IMR-90 (cell line): ENCODE results near the gene RPUSD1. TPM values are rescaled to one million over a fixed set of nuclear protein-coding genes. Genes with fewer than 3 reads are reported as not detected.

ENCODE experiments used
- ATAC-seq: fragments of 200-7000 bp; cut with Tn5 transposase; 2 replicates; pipeline ENCODE4 v1.9.1; 2020; ENCODE audit warnings: low read depth, mild to moderate bottlenecking, moderate library complexity
- BruUV-seq: library from RNA; stranded (reverse); fragments of 400-500 nt; replicated peaks from 2 replicates; lab custom pipeline; 2021; lab: Mats Ljungman, UMichigan
- CTCF ChIA-PET: fragments of 300-600 bp; formaldehyde crosslinking; extraction: SDS; loops from one replicate; lab custom pipeline; 2021; ENCODE audit warnings: antibody characterized with exemption; lab: Yijun Ruan, JAX
- POLR2A ChIA-PET: fragments of 300-600 bp; sonication (Branson Sonifier 250); formaldehyde crosslinking; loops from one replicate; lab custom pipeline; 2022; ENCODE audit warnings: antibody characterized with exemption; ENCODE audit not compliant: unreplicated experiment; lab: Charles Lee
- DNase-seq: peaks from one replicate; pipeline ENCODE4 v3.0.0; 2013
- H2AFZ ChIP-seq: replicated peaks from 2 replicates; pipeline ENCODE3; 2013; ENCODE audit warnings: low read length, mild to moderate bottlenecking; ENCODE audit not compliant: poor library complexity
- H2AK5ac ChIP-seq: 2 replicates; pipeline ENCODE4 v1.6.1; 2013; ENCODE audit warnings: low read depth, low read length, inconsistent platforms
- H2AK9ac ChIP-seq: replicated peaks from 2 replicates; pipeline ENCODE3; 2013; ENCODE audit warnings: mild to moderate bottlenecking, low read depth, low read length, moderate library complexity; ENCODE audit not compliant: poor library complexity
- H2BK120ac ChIP-seq: 2 replicates; pipeline ENCODE4 v1.6.1; 2013; ENCODE audit warnings: low read depth, low read length, inconsistent platforms
- H2BK15ac ChIP-seq: 3 replicates; pipeline ENCODE4 v1.6.1; 2013; ENCODE audit warnings: low read depth, low read length, inconsistent platforms
- H2BK20ac ChIP-seq: 2 replicates; pipeline ENCODE4 v1.6.1; 2013; ENCODE audit warnings: low read depth, mild to moderate bottlenecking, inconsistent platforms, low read length, moderate library complexity
- H2BK5ac ChIP-seq: 2 replicates; pipeline ENCODE4 v1.6.1; 2013; ENCODE audit warnings: mild to moderate bottlenecking, low read depth, low read length, inconsistent platforms; ENCODE audit not compliant: poor library complexity, severe bottlenecking
- H3K14ac ChIP-seq: replicated peaks from 2 replicates; pipeline ENCODE4 v1.6.1; 2013; ENCODE audit warnings: low read depth, low read length, inconsistent platforms
- H3K18ac ChIP-seq: 2 replicates; pipeline ENCODE4 v1.6.1; 2013; ENCODE audit warnings: low read depth, low read length, control low read depth
- H3K23ac ChIP-seq: 2 replicates; pipeline ENCODE4 v1.6.1; 2013; ENCODE audit warnings: low read depth, low read length, inconsistent platforms
- H3K27ac ChIP-seq: 2 replicates; pipeline ENCODE4 v1.5.1; 2013; ENCODE audit warnings: mild to moderate bottlenecking, control low read depth, low read length; ENCODE audit not compliant: insufficient read depth
- H3K27me3 ChIP-seq: 2 replicates; pipeline ENCODE4 v1.6.1; 2013; ENCODE audit warnings: low read length; ENCODE audit not compliant: control insufficient read depth, insufficient read depth
- H3K36me3 ChIP-seq: 2 replicates; pipeline ENCODE4 v1.6.1; 2013; ENCODE audit warnings: low read length, mixed read lengths; ENCODE audit not compliant: control insufficient read depth, insufficient read depth
- H3K4ac ChIP-seq: 2 replicates; pipeline ENCODE4 v1.6.1; 2013; ENCODE audit warnings: low read depth, low read length, inconsistent platforms
- H3K4me1 ChIP-seq: 2 replicates; pipeline ENCODE4 v1.6.1; 2013; ENCODE audit warnings: low read length, mixed read lengths; ENCODE audit not compliant: control insufficient read depth, insufficient read depth
- H3K4me2 ChIP-seq: 2 replicates; pipeline ENCODE4 v1.6.1; 2013; ENCODE audit warnings: low read depth, mild to moderate bottlenecking, control low read depth, low read length, moderate library complexity
- H3K4me3 ChIP-seq: 2 replicates; pipeline ENCODE4 v1.5.1; 2013; ENCODE audit warnings: low read depth, mild to moderate bottlenecking, control low read depth, low read length, moderate library complexity; ENCODE audit not compliant: insufficient read depth
- H3K56ac ChIP-seq: 2 replicates; pipeline ENCODE4 v1.6.1; 2013; ENCODE audit warnings: low read length, inconsistent platforms; ENCODE audit not compliant: insufficient read depth; ENCODE audit errors: extremely low read depth
- H3K79me1 ChIP-seq, 2 experiments: 2 replicates each; pipeline ENCODE4 v1.6.1; 2013; ENCODE audit warnings: low read length in 2 of 2, inconsistent platforms in 1 of 2, low read depth in 1 of 2
- H3K9ac ChIP-seq: 2 replicates; pipeline ENCODE4 v1.6.1; 2013; ENCODE audit warnings: low read depth, low read length, control low read depth
- H3K9me1 ChIP-seq: 2 replicates; pipeline ENCODE4 v1.6.1; 2013; ENCODE audit warnings: low read length, inconsistent platforms; ENCODE audit not compliant: insufficient read depth
- H3K9me3 ChIP-seq: 2 replicates; pipeline ENCODE4 v1.6.1; 2013; ENCODE audit warnings: low read length; ENCODE audit not compliant: control insufficient read depth, insufficient read depth
- H4K20me1 ChIP-seq: 2 replicates; pipeline ENCODE4 v1.6.1; 2013; ENCODE audit warnings: low read length, inconsistent platforms; ENCODE audit not compliant: insufficient read depth
- H4K5ac ChIP-seq: 2 replicates; pipeline ENCODE4 v1.6.1; 2013; ENCODE audit warnings: mild to moderate bottlenecking, low read depth, low read length, control low read depth
- H4K8ac ChIP-seq, 2 experiments: 2 replicates each; pipeline ENCODE4 v1.6.1; 2013; ENCODE audit warnings: low read depth in 2 of 2, low read length in 2 of 2, control low read depth in 1 of 2, inconsistent platforms in 1 of 2
- H4K91ac ChIP-seq: 2 replicates; pipeline ENCODE4 v1.6.1; 2013; ENCODE audit warnings: low read depth, low read length, inconsistent platforms; ENCODE audit not compliant: insufficient read depth
- BHLHE40 ChIP-seq: fragments of 150-350 bp; IDR thresholded peaks from 2 replicates; pipeline ENCODE4 v1.6.1; 2016; ENCODE audit warnings: mild to moderate bottlenecking, low read depth, low read length
- CEBPB ChIP-seq: IDR thresholded peaks from 2 replicates; pipeline ENCODE4 v1.6.1; 2012; ENCODE audit warnings: low read depth, low read length, improper control_type of control experiment
- CHD1 ChIP-seq: IDR thresholded peaks from 2 replicates; pipeline ENCODE4 v1.6.1; 2012; ENCODE audit warnings: low read depth, low read length, improper control_type of control experiment
- ELK1 ChIP-seq: fragments of 150-350 bp; IDR thresholded peaks from 2 replicates; pipeline ENCODE4 v1.6.1; 2016; ENCODE audit warnings: low read depth, mild to moderate bottlenecking, low read length, moderate library complexity, borderline replicate concordance
- FOS ChIP-seq: fragments of 150-350 bp; IDR thresholded peaks from 2 replicates; pipeline ENCODE4 v1.6.1; 2016; ENCODE audit warnings: low read depth, low read length
- MAFK ChIP-seq: IDR thresholded peaks from 2 replicates; pipeline ENCODE4 v1.6.1; 2012; ENCODE audit warnings: low read depth, low read length, improper control_type of control experiment
- MAZ ChIP-seq: IDR thresholded peaks from 2 replicates; pipeline ENCODE4 v1.6.1; 2012; ENCODE audit warnings: low read depth, mild to moderate bottlenecking, low read length, improper control_type of control experiment, moderate library complexity, borderline replicate concordance
- MXI1 ChIP-seq: IDR thresholded peaks from 2 replicates; pipeline ENCODE4 v1.6.1; 2012; ENCODE audit warnings: low read depth, mild to moderate bottlenecking, low read length, moderate library complexity, borderline replicate concordance
- NFE2L2 ChIP-seq: fragments of 150-350 bp; IDR thresholded peaks from 2 replicates; pipeline ENCODE4 v1.6.1; 2016; ENCODE audit warnings: low read depth, mild to moderate bottlenecking, low read length
- POLR2A ChIP-seq: IDR thresholded peaks from 2 replicates; pipeline ENCODE4 v1.6.1; 2012; ENCODE audit warnings: mild to moderate bottlenecking, low read depth, low read length
- RAD21 ChIP-seq: IDR thresholded peaks from 2 replicates; pipeline ENCODE4 v1.6.1; 2012; ENCODE audit warnings: low read length, improper control_type of control experiment
- RCOR1 ChIP-seq: IDR thresholded peaks from 2 replicates; pipeline ENCODE4 v1.6.1; 2012; ENCODE audit warnings: mild to moderate bottlenecking, low read length, improper control_type of control experiment; ENCODE audit not compliant: insufficient replicate concordance
- RFX5 ChIP-seq: IDR thresholded peaks from 2 replicates; pipeline ENCODE4 v1.8.0; 2012; ENCODE audit warnings: low read depth, mild to moderate bottlenecking, low read length, moderate library complexity
- SMC3 ChIP-seq: fragments of 150-350 bp; IDR thresholded peaks from 2 replicates; pipeline ENCODE4 v1.6.1; 2016; ENCODE audit warnings: low read depth, mild to moderate bottlenecking, antibody characterized with exemption, low read length, moderate library complexity
- USF2 ChIP-seq: fragments of 150-350 bp; IDR thresholded peaks from 2 replicates; pipeline ENCODE4 v1.6.1; 2017; ENCODE audit warnings: mild to moderate bottlenecking, antibody characterized with exemption, low read length, low read depth
- WGBS, 2 experiments: methylation state at CpG; one replicate each; pipeline versions ENCODE4 v1.1.5 to v1.1.7; 2013; ENCODE audit warnings: missing lambda C conversion rate in 2 of 2; ENCODE audit not compliant: insufficient read length in 1 of 2; ENCODE audit errors: extremely low coverage in 2 of 2; 5-methylcytosine and 5-hydroxymethylcytosine counted together
- dilution Hi-C: fragments of 300-500 bp; cut with HindIII; formaldehyde crosslinking; loops from one replicate; pipeline ENCODE4 v1.14.3; 2018; ENCODE audit warnings: low sequenced_read_pairs; ENCODE audit not compliant: unreplicated experiment
- in situ Hi-C: fragments of 300-500 bp; cut with MboI; formaldehyde crosslinking; loops from 3 replicates; pipeline ENCODE4 v1.14.3; 2019; ENCODE audit warnings: low sequenced_read_pairs, inconsistent platforms, mixed read lengths
- intact Hi-C: fragments of 100-400 bp; cut with micrococcal nuclease; formaldehyde crosslinking; loops from 2 replicates; pipeline ENCODE4 v1.10.0; 2022
- polyA plus RNA-seq, 3 experiments: library from polyadenylated mRNA; depleted of rRNA; stranded (reverse); fragments of >200 nt; gene quantifications; 2 replicates each; pipeline ENCODE4 v1.2.3, GENCODE V29; 2012; ENCODE audit warnings: low replicate concordance in 1 of 3
- total RNA-seq: library from RNA; depleted of rRNA; stranded (reverse); fragments of >200 nt; gene quantifications from 2 replicates; pipeline ENCODE4 v1.2.3, GENCODE V29; 2012
- TF ChIP-seq, protein P1 (sequence below): conservative IDR thresholded peaks from 2 replicates; pipeline ENCODE4 v1.5.1; 2012; ENCODE audit warnings: mild to moderate bottlenecking, low read depth, low read length, improper control_type of control experiment

RPUSD1 gene
- total and polyA plus RNA-seq, 2 of the 4 experiments (the other 2 are of a cell fraction): 13.1 to 32.3 TPM

- Histone ChIP-seq H3K4me3 (no peak overlapping the region), H3K27me3 (peaks cover 9% of the 10 kb centered on the region; the same call in 1 of the 2 replicates), H3K4me1 (peaks cover 11% of the 10 kb centered on the region; the same call in 1 of the 2 replicates), H3K36me3 (peaks cover 10% of the 10 kb centered on the region; the same call in 1 of the 2 replicates), H2BK15ac (no peak overlapping the region), H3K18ac (no peak overlapping the region), H3K9ac (no peak overlapping the region), H4K91ac (no peak overlapping the region), H4K5ac (no peak overlapping the region), H4K8ac (no peak overlapping the region), H3K4ac (no peak overlapping the region), H3K27ac (no peak overlapping the region), H3K14ac (no peak overlapping the region), H2BK5ac (no peak overlapping the region), H2AK5ac (no peak overlapping the region), H2BK120ac (no peak overlapping the region), H3K9me3 (no peaks in the 10 kb centered on the region), H3K9me1 (no peaks in the 10 kb centered on the region), H2AK9ac (no peak overlapping the region), H3K79me1 (peaks cover 3 to 24% of the 10 kb centered on the region in 2 experiments; a peak in 1 of 4 replicates), H2BK20ac (no peak overlapping the region), H3K23ac (no peak overlapping the region), H3K56ac (no peak overlapping the region), H3K4me2 (no peak overlapping the region), H4K20me1 (peaks cover 19% of the 10 kb centered on the region), H2AFZ (no peak overlapping the region)
- POLR2A ChIA-PET: no interaction called here
- DNase-seq (no peak), ATAC-seq (no peak)
- no TSS peak for BruUV-seq
- CTCF ChIA-PET: interaction anchor here (0.9 kb wide), 1 partner anchor 70 kb away, joined by 3 read pairs; no protein-coding TSS in a partner anchor
- TF ChIP-seq BHLHE40 (no peak), MXI1 (no peak), USF2 (no peak), CHD1 (no peak), FOS (no peak), SMC3 (no peak), RCOR1 (no peak), CEBPB (no peak), MAFK (no peak), RFX5 (no peak), MAZ (no peak), RAD21 (no peak), NFE2L2 (no peak), POLR2A (no peak), ELK1 (no peak)
- TF ChIP-seq, protein P1, sequence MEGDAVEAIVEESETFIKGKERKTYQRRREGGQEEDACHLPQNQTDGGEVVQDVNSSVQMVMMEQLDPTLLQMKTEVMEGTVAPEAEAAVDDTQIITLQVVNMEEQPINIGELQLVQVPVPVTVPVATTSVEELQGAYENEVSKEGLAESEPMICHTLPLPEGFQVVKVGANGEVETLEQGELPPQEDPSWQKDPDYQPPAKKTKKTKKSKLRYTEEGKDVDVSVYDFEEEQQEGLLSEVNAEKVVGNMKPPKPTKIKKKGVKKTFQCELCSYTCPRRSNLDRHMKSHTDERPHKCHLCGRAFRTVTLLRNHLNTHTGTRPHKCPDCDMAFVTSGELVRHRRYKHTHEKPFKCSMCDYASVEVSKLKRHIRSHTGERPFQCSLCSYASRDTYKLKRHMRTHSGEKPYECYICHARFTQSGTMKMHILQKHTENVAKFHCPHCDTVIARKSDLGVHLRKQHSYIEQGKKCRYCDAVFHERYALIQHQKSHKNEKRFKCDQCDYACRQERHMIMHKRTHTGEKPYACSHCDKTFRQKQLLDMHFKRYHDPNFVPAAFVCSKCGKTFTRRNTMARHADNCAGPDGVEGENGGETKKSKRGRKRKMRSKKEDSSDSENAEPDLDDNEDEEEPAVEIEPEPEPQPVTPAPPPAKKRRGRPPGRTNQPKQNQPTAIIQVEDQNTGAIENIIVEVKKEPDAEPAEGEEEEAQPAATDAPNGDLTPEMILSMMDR: no peak
- 68% methylated on average over 13 of the region's 36 CpGs; no CpG with 5 or more reads in 1 of the 2 experiments for WGBS, 2 experiments
- in situ Hi-C loops (no loop called here), intact Hi-C loops (no loop called here), dilution Hi-C loops (no loop called here)
Observed at GRCh38 chr16:782766-783403, 5.3 kb downstream of the RPUSD1 start.
